Stimulated activated CD8-positive, alpha-beta memory T cell treated with anti-CD3 and anti-CD28 coated beads, Interleukin-12 subunit alpha, Interleukin-12 subunit beta, amount 100 ng/mL, for 24 hours (primary cell): ENCODE results near the gene ESRRB.

ENCODE experiments used
- DNase-seq: peaks from one replicate; pipeline ENCODE4 v3.0.0-alpha.2; 2020; ENCODE audit errors: extremely low read depth

ESRRB gene

DNA sequence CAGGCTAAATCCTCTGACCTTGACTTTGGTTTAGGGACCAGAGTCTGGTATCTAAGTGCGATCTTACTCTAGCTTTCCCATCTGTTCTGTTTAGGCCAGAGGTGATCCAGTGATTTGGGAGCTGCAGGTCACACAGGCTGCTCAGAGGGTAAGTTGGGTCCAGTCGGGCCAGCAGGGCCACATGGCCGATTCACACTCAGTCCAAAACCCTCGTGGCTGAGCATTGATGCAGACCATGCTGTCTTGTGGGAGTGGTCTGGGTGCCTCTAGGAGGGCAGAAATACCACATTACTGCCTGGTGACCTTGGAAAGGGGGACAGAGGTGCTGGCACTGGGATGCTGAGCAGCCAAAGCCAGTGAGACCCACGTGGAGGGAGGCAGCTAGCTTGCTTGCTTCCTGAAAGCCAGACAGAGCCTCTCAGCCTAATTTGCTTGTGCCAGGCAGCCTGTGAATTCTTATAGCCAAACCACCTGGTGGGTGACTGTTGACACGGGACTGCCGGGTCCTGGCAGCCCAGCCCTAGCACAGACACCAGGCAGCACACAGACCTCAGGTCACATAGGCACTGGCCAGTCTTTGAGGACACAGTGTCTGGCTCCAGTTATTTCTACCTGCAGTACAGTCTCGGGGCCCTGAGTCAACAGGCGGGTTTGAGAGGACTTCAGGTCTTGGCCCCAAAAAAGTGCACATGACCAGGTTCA, 31.7 kb downstream of the ESRRB start:
- DNase-seq = no peak

DNA sequence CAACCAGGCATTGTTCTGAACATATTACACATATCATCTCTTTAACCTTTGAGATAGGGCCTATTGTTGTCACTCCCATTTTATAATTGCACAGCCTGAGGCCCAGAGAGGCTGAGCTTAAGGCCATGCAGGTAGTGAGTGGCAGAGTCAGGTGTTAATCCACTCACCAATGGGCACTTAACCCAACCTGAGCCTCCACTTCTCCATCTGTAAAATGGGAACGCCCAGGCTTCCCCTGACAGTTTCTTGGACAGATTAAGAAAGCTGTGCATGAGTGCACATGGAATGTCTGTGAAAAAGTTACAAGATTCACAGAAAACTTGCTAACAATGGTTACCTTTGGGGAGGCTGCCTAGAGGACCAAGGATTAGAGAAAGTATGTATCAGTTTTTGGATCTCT, 32.9 kb downstream of the ESRRB start:
- no peak for DNase-seq

DNA sequence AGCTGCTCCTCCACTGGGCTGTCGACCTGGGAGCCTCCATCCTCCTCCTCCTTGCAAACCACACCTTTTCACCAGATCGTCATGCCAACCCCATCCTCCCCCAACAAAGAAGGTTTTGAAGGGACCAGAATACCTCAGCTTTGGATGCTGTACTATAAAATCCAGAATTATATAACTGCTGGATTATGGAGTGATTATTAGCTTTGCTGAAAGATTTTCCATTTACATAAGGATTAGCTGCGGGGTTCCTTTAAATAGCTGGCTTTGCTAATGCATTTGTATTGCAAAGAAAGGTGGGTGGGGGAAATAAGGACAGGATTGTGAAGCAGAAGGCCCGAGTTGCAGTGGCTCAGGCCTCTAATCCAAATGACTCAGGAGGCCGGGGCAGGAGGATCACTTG, 36.6 kb downstream of the ESRRB start:
- DNase-seq = no peak

DNA sequence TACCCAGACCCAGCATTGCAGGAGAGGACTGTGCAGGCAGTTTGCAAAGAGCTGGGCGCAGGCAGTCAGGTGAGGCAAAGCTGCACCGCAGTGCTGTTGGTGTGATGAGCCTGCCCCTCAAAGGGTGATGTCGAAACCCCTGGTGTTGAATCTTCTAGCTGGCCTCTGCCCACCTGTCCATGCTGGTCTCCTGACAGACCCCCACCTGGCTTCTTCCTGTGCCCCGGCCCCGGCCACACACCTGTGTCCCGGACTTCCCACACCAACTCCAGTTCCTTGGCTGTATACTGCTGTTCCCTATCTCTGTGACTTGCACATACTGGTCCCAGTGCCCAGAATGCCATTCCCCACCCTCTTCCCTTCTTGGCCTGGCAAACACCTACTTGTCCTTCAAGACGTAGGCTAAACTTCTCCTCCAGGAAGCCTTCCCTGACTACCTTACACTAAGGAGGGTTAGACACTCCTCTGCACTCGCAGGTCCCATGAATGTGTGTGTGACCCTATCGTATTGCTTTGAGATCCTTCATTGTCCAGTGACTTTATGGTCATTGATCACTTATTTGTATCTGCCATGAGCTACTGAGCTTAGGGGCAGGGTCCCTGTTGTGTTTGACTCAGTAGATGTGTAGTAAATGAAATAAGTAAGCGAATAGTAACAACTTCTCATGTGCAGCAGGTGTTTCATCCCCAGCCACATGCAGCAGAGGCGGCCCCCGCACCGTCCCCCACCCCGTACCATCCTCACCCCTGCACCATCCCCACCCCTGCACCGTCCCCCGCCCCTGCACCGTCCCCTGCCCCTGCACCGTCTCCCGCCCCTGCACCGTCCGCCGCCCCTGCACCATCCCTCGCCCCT, 37.4 kb downstream of the ESRRB start:
- no peak for DNase-seq

DNA sequence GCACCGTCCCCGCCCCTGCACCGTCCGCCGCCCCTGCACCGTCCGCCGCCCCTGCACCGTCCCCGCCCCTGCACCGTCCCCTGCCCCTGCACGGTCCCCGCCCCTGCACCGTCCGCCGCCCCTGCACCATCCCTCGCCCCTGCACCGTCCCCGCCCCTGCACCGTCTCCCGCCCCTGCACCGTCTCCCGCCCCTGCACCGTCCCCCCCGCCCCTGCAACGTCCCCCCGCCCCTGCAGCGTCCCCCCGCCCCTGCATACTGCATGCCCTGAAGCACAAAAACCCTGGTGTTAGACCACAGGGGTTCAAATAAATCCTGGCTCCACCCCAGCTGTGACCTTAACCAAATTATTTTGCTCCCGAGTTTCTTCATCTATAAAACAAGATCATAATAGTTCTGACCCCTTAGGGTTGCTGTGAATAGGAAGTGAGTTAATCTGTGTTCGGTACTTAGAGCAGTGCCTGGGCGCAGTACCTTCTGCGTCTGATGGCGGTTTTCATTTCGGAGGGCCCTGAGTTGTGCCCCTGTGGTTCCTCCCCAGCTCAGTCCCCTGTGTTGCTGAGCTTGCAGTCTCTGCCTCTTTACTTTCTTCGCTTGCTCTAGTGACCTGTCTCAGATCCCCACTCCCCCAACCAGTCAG, 38.1 kb downstream of the ESRRB start:
- no peak for DNase-seq

DNA sequence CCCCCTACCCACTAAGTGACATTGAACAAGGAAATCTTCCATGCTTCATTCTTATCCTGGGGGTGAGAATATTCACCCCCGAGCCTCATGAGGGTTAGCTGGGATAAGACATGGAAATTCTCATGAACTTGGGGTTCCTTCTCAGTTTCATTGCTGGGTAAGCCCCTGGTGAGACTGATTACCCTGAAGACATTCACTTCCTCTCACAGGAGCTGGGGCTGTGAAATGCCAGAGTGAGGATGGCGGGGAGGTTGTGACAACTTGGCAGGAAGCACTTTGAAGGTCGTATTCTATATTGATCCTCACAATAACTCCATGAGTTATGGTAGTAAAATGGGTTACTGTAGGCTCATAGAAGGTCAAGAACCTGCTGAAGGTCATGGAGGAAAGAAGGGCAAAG, 43.5 kb downstream of the ESRRB start:
- DNase-seq = no peak

DNA sequence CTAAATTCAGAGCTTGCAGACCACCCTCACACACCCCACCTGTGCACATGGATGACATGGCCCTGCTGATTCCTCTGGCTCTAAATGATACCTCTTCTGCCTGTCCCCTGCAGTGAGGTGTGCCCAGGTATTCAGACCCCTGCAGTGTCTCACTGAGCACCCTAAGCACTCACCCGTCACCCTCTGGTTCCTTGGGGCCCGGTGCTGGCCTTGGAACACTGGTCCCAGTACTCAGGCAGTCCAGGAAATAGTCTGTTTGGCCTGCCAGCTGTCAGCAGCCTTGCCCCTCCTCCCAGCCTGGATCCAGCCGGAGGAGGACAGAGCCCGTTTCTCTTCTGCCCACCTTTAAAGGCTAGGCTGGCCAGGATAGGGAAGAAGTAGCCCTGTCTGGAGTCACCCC, 44.9 kb downstream of the ESRRB start:
- no peak for DNase-seq

DNA sequence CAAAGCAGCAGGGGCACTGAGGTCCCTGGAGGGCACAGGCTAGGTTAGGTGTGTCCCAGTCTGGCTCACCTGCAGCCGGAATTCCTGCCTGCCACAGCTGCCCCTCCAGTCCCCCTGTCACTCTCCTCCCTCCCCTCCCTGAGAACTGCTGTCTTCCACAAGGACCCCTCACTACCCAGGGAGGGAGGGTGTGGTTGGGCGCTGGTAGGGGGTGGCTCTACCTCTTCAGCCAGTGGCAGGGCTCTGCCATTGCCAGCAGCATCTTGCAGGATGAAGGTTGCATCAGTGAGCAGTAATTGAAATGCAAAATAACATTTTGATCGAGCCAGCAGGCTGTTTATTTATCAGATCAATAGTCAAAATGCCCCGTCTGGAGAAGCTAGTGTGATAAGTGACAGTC, 45.7 kb downstream of the ESRRB start:
- no peak for DNase-seq

DNA sequence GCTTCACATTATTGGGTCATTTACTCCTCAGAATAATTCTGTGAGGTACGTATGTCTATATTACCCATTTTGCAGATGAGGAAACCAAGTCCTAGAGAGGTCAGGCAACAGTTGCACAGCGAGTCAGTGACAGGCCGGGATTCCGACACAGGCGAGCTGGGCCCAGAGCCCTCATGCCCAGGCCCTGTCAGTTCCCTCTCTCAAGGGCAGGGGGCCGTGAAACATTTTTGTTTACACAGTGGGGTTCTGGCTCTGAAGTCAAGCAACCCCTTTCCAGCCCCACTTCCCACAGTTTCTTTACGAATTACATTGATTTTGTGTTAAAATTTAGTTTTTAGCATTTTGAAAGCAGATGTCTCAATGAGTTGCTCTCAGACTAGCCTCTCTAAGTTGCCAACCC, 46.7 kb downstream of the ESRRB start:
- no peak for DNase-seq

DNA sequence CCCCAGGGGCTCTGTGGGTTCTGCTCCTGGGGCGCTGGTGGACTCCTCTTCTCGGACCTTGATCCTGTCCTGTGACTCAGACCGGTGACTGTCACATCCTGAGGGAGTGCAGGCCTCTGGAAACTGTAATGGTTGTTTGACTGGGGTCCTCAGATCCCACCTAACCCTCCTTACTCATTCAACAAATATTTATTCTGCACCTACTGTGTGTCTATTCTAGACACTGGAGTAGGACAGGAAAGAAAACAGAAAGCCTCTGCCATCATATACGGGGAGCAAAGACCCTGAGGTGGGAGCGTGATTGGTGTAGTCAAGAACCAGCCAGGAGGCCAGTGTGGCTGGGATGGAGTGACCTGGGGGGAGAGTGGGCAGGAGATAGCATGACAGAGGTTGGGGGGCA, 47.6 kb downstream of the ESRRB start:
- no peak for DNase-seq

DNA sequence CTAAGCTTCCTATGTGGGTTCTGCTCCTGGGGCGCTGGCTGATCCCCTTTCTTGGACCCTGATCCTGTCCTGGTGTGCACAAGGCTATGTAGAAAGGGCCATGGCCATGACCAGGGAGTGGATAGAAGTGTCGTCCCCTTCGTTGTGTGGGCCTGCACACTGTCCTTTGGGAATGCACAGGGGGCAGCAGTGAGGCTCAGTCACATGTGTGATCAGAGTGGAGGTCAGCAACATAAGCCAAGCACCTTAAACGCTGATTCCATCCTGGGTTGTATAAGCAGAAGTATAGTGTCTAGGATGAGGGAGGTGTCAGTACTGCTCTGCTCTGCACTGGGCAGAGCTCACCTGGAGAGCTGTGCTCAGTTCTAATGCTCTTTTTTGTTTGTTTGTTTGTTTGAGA, 48.4 kb downstream of the ESRRB start:
- DNase-seq = no peak

DNA sequence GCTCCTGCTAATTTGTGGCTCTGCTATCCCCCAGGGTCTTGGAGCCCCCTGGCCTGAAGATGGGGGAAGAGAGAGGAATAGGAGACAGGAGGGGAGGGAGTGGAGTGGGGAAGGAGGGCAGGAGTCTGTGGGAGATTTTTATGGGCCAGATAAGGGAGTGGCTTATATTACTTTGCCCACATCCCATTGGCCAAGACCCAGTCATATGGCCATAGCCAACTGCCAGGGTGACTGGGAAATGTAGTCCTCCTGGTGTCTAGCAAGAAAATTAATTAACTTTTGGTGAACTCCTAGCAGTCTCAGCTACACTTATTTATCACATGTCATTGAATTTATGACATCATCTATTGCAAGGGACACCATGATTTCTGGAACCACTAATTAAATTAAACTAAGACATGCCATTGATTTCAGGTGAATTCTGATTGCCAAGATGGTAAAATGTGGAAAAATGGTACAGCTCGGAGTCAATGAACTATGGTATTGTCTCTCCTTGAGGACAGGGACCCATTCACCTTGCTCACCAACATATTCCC, 50.3 kb downstream of the ESRRB start:
- DNase-seq = no peak

DNA sequence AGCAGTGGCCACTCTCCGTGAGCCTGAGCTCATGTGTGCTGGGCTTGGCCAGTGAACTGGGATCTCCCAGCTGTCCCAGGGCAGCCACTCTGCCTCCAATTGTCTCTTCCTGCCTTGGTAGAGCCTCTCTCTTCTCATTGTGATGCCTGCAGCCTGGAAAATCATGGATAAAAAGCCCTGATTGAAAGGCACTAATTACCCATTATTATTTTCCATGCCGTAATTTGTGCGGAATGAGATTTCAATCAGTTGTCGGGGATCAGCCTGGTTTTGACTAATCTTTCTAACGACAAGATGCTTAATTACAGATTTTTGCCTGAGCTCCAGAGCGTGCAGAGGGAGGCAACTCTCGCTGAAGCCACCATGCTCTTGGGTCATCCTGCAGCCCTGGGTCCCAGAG, 52.7 kb downstream of the ESRRB start:
- no peak for DNase-seq

DNA sequence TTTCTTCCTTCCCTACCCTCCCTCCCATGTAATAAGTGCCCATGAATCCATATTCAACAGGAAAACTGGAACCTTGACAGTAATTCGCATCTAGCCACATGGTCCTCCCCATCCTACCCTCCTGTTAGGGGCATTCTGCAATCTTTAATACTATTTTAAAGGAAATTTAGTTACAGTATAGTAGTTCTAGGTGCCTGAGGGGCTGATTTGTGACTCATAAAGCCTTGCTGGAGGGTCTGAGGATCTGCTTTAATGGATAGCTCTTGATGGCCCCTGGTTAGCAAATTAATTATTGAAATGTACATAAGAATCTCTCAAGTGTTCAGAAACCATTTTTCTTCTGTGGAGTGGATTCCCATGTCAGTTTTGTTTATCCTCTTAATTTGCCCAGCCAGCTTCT, 54.1 kb downstream of the ESRRB start:
- DNase-seq = no peak

DNA sequence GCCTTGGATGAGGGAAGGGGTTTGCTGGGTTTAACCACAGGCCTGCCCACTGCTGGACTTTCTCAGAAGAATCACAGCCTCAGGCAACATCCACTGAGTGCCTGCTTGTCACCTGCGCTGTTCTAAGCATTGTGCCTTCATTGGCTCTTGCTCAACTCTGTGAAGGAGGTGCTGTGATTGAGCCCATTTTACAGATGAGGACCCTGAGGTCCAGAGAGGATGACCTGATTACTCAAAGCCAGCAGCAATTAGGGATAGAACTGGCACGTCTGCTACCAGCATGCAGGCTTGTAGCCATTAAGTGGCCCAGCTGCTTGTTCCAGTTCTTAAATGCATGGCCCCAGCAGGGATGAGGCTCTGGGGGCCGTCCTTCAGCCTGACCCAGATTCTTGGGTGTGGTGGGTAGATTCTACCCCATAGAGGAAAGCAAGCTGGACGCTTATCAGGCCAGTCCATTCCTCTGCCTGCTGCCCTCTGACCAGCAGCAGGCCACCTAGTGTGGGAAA, 54.6 kb downstream of the ESRRB start:
- no peak for DNase-seq

DNA sequence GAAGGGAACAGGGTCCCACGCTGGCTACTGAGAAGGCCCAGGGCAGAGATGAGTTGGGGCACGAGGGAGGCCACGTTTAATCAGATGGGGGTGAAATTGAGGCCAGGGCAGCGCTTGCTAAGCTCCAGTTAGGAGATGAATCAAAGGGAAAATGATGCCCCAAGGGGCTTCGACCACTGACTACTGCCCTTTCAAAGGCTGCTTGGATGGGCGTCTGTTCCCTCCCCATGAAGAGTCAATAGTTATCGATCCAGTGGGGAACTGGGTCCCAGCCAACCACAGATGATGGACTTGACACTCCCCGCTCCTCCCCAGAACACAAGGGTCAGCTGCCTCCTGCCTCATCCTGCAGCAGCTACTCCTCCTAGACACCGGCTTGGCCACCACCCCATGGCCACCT, 55.6 kb downstream of the ESRRB start:
- no peak for DNase-seq

DNA sequence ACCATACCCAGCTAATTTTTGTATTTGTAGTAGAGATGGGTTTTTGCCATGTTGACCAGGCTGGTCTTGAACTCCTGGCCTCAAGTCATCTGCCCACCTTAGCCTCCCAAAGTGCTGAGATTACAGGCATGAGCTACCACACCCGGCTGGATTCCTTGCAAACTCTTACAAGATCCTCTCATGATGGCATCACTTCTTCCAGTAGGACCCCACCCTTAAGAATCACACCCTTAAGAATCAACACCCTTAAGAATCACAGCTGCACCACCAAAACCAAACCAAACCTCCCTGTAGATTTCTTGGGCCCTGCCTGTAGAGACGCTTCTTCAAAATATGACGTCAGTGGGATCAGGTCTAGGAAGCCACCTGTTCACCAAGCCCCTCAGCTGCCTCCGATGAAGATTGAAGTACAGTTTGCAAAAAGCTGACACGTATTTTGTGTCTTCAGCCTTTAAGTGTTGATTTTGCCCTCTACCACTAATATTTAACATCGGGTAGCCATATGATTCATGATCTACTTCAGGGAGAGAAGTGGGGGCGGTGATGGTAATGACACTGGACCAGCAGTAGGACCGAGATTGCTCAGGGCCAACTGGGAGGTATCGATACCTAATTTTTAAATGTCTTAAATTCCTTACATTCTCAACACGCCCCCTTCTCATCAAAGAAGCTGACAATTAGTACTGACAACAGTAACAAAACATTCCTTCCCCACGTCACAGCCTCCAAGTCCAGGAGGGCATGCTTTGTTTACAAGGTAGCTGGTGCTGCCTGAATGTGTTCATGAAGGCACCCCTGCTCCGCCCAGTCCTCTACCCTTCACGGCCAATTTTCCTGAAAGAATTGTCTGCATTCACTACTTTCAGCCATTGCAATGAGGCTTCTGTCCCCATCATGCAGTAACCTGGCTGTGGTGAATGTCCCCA, 57.2 kb downstream of the ESRRB start:
- DNase-seq = no peak

DNA sequence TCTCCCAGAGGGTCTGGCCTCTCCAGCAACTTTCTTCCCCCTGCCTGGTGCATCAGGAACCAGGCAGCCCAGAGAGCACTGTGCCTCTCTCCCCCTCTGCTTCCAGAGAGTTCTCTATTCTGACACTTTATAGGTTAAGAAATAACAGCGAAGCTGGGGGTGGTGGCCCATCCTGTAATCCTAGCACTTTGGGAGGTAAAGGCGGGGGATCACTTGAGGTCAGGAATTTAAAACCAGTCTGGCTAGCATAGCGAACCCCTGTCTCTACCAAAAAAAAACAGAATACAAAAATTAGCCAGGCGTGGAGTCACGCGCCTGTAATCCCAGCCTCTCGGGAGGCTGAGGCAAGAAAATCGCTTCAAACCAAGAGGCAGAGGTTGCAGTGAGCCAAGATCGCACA, 58.3 kb downstream of the ESRRB start:
- DNase-seq = no peak

DNA sequence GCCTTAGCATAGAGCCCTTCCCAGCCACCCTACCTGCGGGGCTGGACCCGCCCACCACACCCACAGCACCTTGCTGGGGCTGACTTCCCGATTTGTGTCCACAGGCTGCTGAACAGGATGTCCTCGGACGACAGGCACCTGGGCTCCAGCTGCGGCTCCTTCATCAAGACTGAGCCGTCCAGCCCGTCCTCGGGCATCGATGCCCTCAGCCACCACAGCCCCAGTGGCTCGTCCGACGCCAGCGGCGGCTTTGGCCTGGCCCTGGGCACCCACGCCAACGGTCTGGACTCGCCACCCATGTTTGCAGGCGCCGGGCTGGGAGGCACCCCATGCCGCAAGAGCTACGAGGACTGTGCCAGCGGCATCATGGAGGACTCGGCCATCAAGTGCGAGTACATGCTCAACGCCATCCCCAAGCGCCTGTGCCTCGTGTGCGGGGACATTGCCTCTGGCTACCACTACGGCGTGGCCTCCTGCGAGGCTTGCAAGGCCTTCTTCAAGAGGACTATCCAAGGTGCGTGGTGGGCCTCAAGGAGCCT, 63.4 kb downstream of the ESRRB start:
- DNase-seq = no peak

DNA sequence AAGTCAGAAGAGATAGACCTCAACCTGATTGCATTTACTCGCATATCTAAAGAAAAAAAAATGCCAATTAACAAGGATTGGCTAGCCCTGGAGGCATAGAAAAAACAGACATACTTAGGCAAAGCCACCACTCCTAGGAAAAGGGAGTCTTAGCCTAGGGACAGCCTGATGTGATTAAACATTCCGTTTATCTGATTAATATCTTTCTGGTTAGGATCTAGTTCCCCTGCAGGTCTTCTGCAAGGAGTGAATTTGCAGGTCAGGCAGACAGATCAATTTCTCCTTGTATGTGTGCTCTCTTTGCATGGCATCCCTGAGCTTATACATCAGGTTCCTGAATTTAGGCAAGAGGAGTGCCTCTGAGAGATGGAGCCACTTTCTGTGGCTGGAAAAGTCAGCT, 70.5 kb downstream of the ESRRB start:
- no peak for DNase-seq

DNA sequence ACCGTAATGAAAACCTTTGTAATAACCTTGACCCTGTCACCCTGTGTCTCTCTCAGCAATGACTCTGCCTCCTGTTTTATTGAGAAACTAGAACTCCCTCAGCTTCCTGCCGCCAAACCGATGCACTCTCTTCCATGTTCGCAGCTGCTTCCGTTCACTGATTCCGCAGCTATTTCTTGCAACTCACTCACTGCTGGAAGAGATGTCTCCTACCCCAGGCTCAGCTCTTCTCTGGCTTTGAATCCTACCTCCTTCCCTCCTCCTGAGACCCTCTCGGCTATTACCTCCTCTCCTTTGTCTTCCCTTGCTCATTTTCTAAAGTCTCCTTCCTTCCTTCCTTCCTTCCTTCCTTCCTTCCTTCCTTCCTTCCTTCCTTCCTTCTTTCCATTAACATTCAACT, 71.0 kb downstream of the ESRRB start:
- no peak for DNase-seq
